Muscle of back (tissue), 11 donors: ENCODE data around the gene DPY19L3. TPM values are rescaled to one million over a fixed set of nuclear protein-coding genes. Genes with fewer than 3 reads are reported as not detected.
"Not testable (repeated sequence)": the region's sequence is repeated elsewhere in the genome, so short reads cannot be mapped to it uniquely, and the experiment has no call there.

ENCODE experiments used
- DNase-seq, 3 donors: peaks; one replicate each; pipeline versions ENCODE4 v3.0.0 to v3.0.0-alpha.2; 2013
- polyA plus RNA-seq, 10 donors: library from polyadenylated mRNA; unstranded; fragments of 120-200 nt; gene quantifications; one replicate each; pipeline ENCODE4 v1.2.1, GENCODE V29; 2013; ENCODE audit not compliant: insufficient read length in 10 of 10

DPY19L3 gene
- polyA plus RNA-seq, 10 donors = 23.3 to 39.9 (median 29.5) TPM

GRCh38 chr19:32498648-32499200 is 93.2 kb downstream of the DPY19L3 start:
- no peak for DNase-seq

- DNase-seq = not testable (repeated sequence)
Observed at GRCh38 chr19:32512498-32512897, 106.9 kb downstream of the DPY19L3 start.

- DNase-seq = peak in 1 of 3 donors; percentile 3
Observed at GRCh38 chr19:32519023-32519422, 113.5 kb downstream of the DPY19L3 start.

- no peak for DNase-seq
Observed at GRCh38 chr19:32522967-32523366, 117.4 kb downstream of the DPY19L3 start.

GRCh38 chr19:32526895-32527294 is 121.3 kb downstream of the DPY19L3 start:
- DNase-seq = no peak

- DNase-seq = no peak
Observed at GRCh38 chr19:32530773-32531172, 125.2 kb downstream of the DPY19L3 start.

GRCh38 chr19:32532233-32532632 is 126.7 kb downstream of the DPY19L3 start:
- DNase-seq = no peak

Other genes starting within 250 kb of the DPY19L3 start
- gene ZNF507, start 60.2 kb upstream of the DPY19L3 start, polyA plus RNA-seq = 10 to 100 TPM; 12.2 to 20.0 (median 17.1) TPM
- 100 to 1,000 TPM; 115 to 144 (median 130) TPM for gene PDCD5, start 175.4 kb downstream of the DPY19L3 start, polyA plus RNA-seq